DND-41 (cell line): ENCODE data around the gene TRHDE.

Experiments
- EZH2 ChIP-seq: IDR thresholded peaks from 3 replicates; pipeline ENCODE4 v1.6.1; 2012; ENCODE audit warnings: borderline replicate concordance, low read depth, mild to moderate bottlenecking, moderate library complexity, low read length, inconsistent platforms; ENCODE audit not compliant: severe bottlenecking
- TF ChIP-seq, protein P1 (sequence below): IDR thresholded peaks from 2 replicates; pipeline ENCODE4 v1.5.1; 2012; ENCODE audit warnings: borderline replicate concordance, low read length, moderate library complexity, mild to moderate bottlenecking; ENCODE audit not compliant: poor library complexity, severe bottlenecking; ENCODE audit errors: extremely low read depth

DNA sequence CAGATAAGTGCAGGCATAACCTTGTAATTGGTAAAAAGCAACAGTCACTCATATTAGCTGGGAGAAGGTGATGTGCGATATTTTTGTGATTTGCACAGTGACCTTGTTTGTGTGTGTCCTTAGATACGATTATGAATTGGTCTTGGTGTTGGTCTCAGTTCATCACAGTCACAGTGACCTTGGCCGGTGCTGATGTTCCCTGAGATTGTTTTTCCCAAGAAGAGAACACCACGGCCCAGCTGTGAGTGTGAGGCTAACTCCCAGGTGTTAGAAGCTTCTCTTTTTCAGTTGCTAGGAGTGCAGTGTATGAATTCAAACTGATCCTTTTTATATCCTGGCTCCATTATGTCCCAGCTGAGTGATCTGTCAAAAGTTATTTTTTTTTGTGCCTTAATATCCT, 46.2 kb downstream of the TRHDE start:
- TF ChIP-seq, protein P1, sequence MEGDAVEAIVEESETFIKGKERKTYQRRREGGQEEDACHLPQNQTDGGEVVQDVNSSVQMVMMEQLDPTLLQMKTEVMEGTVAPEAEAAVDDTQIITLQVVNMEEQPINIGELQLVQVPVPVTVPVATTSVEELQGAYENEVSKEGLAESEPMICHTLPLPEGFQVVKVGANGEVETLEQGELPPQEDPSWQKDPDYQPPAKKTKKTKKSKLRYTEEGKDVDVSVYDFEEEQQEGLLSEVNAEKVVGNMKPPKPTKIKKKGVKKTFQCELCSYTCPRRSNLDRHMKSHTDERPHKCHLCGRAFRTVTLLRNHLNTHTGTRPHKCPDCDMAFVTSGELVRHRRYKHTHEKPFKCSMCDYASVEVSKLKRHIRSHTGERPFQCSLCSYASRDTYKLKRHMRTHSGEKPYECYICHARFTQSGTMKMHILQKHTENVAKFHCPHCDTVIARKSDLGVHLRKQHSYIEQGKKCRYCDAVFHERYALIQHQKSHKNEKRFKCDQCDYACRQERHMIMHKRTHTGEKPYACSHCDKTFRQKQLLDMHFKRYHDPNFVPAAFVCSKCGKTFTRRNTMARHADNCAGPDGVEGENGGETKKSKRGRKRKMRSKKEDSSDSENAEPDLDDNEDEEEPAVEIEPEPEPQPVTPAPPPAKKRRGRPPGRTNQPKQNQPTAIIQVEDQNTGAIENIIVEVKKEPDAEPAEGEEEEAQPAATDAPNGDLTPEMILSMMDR = no peak
- TF ChIP-seq EZH2 = no peak
